Adrenal gland (tissue), 5 donors: Measurements from ENCODE around the gene NIPAL4.

Experiments
- POLR2A ChIP-seq, 2 donors: fragments of 450-650 bp; IDR thresholded peaks; one replicate each; pipeline ENCODE4 v1.6.1; 2017; ENCODE audit warnings: antibody characterized with exemption in 2 of 2, mild to moderate bottlenecking in 2 of 2, moderate library complexity in 1 of 2
- TF ChIP-seq, protein P1 (sequence below), 6 experiments: fragments of 450-650 bp in 4 of 6; fragments of 200-600 bp in 2 of 6; sonication (generic) in 1 of 6; IDR thresholded peaks; 1 replicate in 5 of 6; 2 replicates in 1 of 6; pipeline versions ENCODE4 v1.5.1 to v1.8.0; 2016 to 2021; ENCODE audit warnings: antibody characterized with exemption in 6 of 6, mild to moderate bottlenecking in 2 of 6, moderate library complexity in 1 of 6
- donor health status: DM: no; HTN: no; CAD: no.

DNA sequence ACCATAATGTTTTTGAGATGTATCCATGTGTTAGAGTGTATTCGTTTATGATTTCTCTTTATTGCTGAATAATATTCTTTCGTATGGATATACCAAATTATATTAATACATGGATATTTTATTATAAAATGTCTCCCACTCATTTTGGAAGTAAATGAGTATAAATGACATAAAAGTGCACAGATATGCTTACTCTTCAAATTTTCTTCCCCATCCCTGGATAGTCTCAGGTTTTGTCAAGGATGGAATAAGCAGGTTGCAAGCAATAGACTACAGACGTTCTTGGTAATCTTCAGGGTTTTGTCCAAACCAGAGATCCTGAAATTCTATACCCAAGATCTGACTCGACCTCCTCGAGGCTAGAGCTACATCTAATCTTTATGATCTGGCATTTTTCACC is 50.7 kb downstream of the NIPAL4 start:
- TF ChIP-seq, protein P1, sequence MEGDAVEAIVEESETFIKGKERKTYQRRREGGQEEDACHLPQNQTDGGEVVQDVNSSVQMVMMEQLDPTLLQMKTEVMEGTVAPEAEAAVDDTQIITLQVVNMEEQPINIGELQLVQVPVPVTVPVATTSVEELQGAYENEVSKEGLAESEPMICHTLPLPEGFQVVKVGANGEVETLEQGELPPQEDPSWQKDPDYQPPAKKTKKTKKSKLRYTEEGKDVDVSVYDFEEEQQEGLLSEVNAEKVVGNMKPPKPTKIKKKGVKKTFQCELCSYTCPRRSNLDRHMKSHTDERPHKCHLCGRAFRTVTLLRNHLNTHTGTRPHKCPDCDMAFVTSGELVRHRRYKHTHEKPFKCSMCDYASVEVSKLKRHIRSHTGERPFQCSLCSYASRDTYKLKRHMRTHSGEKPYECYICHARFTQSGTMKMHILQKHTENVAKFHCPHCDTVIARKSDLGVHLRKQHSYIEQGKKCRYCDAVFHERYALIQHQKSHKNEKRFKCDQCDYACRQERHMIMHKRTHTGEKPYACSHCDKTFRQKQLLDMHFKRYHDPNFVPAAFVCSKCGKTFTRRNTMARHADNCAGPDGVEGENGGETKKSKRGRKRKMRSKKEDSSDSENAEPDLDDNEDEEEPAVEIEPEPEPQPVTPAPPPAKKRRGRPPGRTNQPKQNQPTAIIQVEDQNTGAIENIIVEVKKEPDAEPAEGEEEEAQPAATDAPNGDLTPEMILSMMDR (IDR thresholded peaks at IDR 0.05), result no peak
- TF ChIP-seq POLR2A (IDR thresholded peaks at IDR 0.05), result no peak
